Mesodermal cell (in vitro differentiated cells): ENCODE data around the gene TTC3.

ENCODE experiments used
- H3K27ac ChIP-seq: 2 replicates; pipeline ENCODE4 v1.7.0; 2013; ENCODE audit warnings: mild to moderate bottlenecking, low read depth, low read length, moderate library complexity; ENCODE audit not compliant: severe bottlenecking
- H3K36me3 ChIP-seq: 2 replicates; pipeline ENCODE4 v1.7.1; 2013; ENCODE audit warnings: mild to moderate bottlenecking, low read length, moderate library complexity; ENCODE audit not compliant: control insufficient read depth, insufficient read depth
- H3K4me1 ChIP-seq: one replicate; pipeline ENCODE4 v1.7.1; 2013; ENCODE audit warnings: mild to moderate bottlenecking, low read length; ENCODE audit not compliant: insufficient read depth, control insufficient read depth, poor library complexity, severe bottlenecking
- H3K4me3 ChIP-seq: 2 replicates; pipeline ENCODE4 v1.7.0; 2013; ENCODE audit warnings: low read length, control low read depth, mild to moderate bottlenecking; ENCODE audit not compliant: insufficient read depth, poor library complexity, severe bottlenecking; ENCODE audit errors: extremely low read depth
- H3K9me3 ChIP-seq: 2 replicates; pipeline ENCODE4 v1.7.1; 2013; ENCODE audit warnings: mild to moderate bottlenecking, low read length, moderate library complexity; ENCODE audit not compliant: control insufficient read depth
- WGBS, 2 experiments: methylation state at CpG; one replicate each; pipeline ENCODE4 v1.1.5; 2013; ENCODE audit warnings: missing lambda C conversion rate in 2 of 2; ENCODE audit not compliant: insufficient coverage in 2 of 2; 5-methylcytosine and 5-hydroxymethylcytosine counted together

The TTC3 gene

DNA sequence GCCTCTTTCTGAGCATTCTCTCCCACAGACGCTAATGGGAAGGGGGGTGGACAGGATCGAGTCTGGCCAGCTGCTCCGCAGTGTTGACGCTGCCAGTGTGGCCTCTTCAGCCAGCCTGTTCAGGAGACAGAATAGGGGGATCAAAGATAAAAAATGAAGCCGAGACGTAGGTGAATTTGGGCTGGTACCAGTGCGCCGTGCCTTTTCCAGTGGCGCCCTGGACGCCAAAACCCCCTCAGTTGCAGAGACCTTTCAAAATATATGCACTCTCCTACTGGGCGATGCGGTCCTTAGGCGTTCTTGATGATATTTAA lies 1.1 kb downstream of the TTC3 start:
- WGBS, 2 experiments, result 0 to 4% methylated on average over 4 to 9 of the region's 13 CpGs
- Histone ChIP-seq H3K4me3 (peak overlapping the region; percentile 93), H3K36me3 (no peaks in the 10 kb centered on the region), H3K9me3 (no peaks in the 10 kb centered on the region), H3K4me1 (peaks cover 5% of the 10 kb centered on the region), H3K27ac (peak overlapping the region; percentile 97)

DNA sequence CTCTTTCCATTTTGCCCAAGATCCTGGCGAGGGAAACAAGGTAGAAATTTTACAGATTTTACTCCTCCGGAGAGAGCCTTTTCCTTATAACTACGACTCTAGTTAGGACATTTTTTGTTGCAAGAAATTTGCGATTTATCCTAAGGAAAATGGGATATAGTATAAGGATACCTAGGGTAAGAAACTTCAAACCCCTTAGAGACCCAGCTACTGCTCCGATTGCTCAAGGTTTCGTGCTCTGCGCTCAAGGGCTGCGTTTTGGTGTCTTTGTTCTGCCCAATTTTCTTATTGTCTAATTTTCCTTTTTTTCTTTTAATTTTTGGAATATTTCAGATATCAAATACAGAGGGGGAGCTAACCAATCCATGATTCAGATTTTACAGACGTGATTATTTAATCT lies 1.5 kb downstream of the TTC3 start:
- Histone ChIP-seq H3K4me1 (peaks cover 5% of the 10 kb centered on the region), H3K36me3 (no peaks in the 10 kb centered on the region), H3K4me3 (peak overlapping the region; percentile 93), H3K27ac (no peak overlapping the region), H3K9me3 (no peaks in the 10 kb centered on the region)
- WGBS, 2 experiments, result no CpG with 5 or more reads among the region's 9 CpGs

DNA sequence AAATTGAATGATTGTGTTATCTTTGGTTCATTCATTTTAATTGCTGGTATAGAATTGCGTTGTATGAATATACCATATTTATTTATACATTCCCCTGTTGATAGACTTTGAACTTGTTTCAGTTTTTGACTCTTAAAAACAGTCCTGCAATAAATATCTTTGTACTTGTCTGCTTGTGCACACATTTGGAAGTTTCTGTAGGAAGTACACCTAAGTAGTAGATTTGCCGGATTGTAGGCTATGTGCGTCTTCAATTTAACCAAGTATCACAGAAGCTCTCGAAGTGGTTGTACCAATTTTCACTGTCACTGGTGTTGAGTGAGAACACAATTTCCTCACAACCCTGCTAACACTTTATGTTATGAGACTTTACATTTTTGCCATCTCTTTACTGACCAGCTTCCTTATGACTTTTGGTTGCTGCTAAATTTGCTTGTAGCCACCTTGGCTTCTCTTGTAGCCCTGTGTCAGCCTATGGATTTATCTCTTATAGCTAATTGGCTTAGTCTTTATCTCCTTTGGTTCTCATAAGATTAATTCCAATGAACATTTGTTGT lies 2.2 kb downstream of the TTC3 start:
- H3K27ac ChIP-seq, result no peak overlapping the region
- no peak overlapping the region for H3K4me3 ChIP-seq
- H3K9me3 ChIP-seq, result no peaks in the 10 kb centered on the region
- no peaks in the 10 kb centered on the region for H3K36me3 ChIP-seq
- WGBS, 2 experiments, result 83 to 88% methylated on average over 1 to 3 of the region's 4 CpGs
- peaks cover 5% of the 10 kb centered on the region for H3K4me1 ChIP-seq

DNA sequence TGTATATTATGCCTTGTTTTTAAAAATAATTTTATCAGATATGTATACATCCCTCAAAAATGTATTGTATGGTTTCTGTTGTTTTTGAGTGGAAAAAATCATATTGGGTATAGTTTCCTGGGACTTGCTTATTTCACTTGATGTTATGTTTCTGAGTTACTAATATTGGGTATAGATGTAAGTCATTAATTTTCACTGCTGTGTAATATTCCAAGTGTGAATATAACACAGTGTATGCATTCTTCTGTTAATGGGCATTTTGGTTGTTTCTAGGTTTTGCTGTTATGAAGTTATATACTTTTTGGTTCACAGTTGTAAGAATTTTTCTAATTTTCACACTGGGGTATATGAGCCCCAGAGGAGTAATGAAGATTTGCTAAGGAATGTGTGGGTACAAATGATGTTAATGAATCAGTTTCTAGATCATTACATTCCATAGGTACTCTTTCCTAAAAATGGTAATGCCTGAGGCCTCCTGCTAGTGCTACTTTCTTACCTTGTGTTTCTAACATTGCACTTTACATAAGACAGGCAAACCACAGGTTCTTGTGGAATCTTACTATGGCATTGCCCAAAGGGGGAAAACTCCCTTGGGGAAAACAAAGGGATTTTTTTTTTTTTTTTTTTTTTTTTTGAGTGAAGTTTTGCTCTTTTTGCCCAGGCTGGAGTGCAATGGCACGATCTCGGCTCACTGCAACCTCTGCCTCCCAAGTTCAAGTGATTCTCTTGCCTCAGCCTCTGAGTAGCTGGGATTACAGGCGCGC lies 3.2 kb downstream of the TTC3 start:
- WGBS, 2 experiments, result 93 to 100% methylated on average over 2 to 4 of the region's 4 CpGs
- Histone ChIP-seq H3K36me3 (no peaks in the 10 kb centered on the region), H3K4me1 (peaks cover 4% of the 10 kb centered on the region), H3K27ac (no peak overlapping the region), H3K4me3 (no peak overlapping the region), H3K9me3 (no peaks in the 10 kb centered on the region)

DNA sequence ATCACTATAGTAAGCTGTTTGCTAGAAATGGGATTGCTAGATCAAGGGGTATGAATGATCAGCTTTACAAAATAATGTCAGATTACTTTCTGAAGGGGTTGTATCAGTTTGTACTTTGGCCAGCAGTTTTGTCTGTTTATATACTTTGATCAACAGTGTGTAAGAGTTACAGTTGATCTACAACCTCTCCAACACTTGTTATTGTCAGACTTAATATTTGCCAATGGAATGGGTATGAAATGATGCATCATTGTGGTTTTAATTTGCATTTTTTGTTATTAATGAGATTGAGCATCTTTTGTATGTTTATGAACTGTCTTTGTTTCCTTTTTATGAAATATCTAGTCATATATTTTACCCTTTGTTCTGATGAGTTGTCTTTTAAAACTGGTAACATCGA lies 4.3 kb downstream of the TTC3 start:
- H3K27ac ChIP-seq, result no peak overlapping the region
- H3K4me3 ChIP-seq, result no peak overlapping the region
- no peaks in the 10 kb centered on the region for H3K9me3 ChIP-seq
- H3K4me1 ChIP-seq, result no peaks in the 10 kb centered on the region
- H3K36me3 ChIP-seq, result no peaks in the 10 kb centered on the region
- WGBS, 2 experiments, result no CpG with 5 or more reads among the region's 1 CpG

DNA sequence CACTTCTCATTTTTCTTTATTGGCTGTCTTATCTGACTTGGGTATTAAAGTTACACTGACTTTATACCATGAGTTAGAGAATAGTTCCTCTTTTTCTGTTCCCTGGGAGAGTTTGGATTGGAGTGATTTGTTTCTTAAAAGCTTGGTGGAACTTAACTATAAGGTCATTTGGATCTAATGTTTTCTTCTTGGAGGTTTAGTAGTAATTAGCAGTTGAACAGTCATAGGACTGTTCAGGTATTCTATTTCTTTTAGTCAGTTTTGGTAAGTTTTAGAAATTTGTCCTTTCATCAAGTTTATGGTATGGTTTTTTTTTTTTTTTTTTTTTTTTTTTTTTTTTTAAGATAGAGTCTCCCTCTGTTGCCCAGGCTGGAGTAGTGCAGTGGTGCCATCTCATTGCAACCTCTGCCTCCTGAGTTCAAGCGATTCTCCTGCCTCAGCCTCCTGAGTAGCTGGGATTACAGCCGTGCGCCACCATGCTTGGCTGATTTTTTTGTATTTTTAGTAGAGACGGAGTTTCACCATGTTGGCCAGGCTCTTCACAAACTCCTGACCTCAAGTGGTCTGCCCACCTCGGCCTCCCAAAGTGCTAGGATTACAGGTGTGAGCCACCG lies 6.3 kb downstream of the TTC3 start:
- no peaks in the 10 kb centered on the region for H3K4me1 ChIP-seq
- H3K4me3 ChIP-seq, result no peak overlapping the region
- peaks cover 5% of the 10 kb centered on the region for H3K36me3 ChIP-seq
- H3K27ac ChIP-seq, result no peak overlapping the region
- 50 to 100% methylated on average over 1 to 2 of the region's 6 CpGs for WGBS, 2 experiments
- H3K9me3 ChIP-seq, result no peaks in the 10 kb centered on the region

DNA sequence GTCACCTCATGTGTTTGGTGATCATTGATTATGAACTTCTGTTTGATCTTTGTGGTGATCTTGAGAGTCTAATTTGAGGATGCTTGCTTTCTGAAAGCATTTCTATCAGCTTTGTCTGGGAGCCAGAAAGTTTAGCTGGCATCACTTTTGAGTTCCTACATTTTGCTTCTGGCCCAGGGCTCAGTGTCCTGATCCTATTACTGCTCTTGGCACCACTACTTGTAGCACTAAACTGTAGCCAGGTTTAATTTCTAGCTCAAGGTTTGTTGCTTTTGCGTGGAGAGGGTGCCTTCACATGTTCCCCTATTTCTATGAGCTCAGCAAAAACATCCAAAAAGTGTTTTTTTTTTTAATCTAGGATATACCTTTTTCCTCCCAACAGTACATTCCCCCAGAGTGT lies 9.3 kb downstream of the TTC3 start:
- Histone ChIP-seq H3K9me3 (no peaks in the 10 kb centered on the region), H3K4me3 (no peak overlapping the region), H3K4me1 (no peaks in the 10 kb centered on the region), H3K36me3 (peaks cover 12% of the 10 kb centered on the region), H3K27ac (no peak overlapping the region)
- 100% methylated on average over 1 of the region's 1 CpG; no CpG with 5 or more reads in 1 of the 2 experiments for WGBS, 2 experiments

DNA sequence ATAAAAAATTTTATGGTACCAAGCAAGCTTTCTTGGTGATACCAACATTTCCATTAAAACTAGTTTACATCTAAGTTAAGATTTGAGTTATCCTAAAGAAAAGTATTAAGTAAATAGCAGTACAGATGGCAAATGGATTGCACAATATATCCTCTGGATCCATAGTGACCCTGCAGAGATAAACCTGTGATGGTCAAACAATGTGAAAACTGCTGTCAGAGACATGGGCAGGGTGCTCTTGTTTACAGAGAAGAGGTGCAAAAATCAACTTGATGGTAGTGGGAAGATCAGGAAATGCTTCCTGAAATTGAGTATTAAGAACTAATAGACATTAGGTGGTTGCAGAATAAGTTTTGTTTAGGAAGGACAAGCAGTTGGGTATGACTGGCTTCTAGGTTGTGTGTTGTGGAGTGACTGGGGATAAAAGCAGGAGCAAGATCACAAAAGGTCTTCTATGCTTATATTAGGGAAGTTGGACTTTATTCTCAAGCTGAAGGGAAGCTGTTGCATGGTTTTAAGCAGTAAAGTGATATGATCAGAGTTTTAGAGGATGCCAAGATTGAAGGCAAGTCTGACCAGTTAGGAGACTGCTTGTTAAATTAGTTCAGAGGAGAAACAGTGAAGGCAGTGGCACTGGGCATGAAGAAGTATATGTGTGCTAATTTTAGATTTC lies 9.9 kb downstream of the TTC3 start:
- no peaks in the 10 kb centered on the region for H3K9me3 ChIP-seq

DNA sequence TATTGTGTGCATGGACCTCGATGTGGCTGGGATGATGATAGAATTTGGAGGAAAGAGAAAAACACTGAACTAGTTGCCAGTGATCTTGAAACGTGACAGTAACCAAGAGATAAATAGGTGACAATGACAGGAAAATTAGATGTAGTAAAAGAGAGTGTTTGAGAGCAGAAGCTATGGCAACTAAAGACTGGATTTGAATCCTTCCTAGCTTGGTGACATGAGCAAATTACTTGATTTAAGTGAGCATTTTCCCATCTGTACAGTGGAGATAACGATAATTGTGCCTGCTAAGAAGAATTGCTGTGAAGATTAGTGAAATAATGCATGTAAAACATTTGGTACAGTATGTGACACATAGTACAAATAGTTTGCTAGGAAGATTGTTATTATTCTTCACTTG lies 12.7 kb downstream of the TTC3 start:
- H3K4me3 ChIP-seq, result no peak overlapping the region
- WGBS, 2 experiments, result 79 to 96% methylated on average over 3 of the region's 3 CpGs
- no peak overlapping the region for H3K27ac ChIP-seq

More for the DNA sequence above, 9.9 kb downstream of the TTC3 start:
- Histone ChIP-seq H3K4me1 (no peaks in the 10 kb centered on the region), H3K27ac (no peak overlapping the region), H3K36me3 (peaks cover 12% of the 10 kb centered on the region), H3K4me3 (no peak overlapping the region)

DNA sequence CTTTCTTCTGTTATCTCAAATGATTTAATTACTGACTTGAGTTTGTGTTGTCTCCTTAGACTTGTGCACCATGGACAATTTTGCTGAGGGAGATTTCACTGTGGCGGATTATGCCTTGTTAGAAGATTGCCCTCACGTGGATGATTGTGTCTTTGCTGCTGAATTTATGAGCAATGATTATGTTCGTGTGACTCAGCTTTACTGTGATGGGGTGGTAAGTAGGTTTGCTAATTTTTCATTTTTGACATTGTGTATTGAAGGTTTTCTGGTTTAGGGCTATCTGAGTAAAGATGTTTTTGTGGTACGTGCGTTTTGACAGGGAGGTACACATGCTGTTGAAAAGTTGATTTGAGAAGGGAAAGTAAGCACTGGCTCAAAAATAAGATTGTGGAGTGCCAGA lies 14.1 kb downstream of the TTC3 start:
- Histone ChIP-seq H3K36me3 (peaks cover 33% of the 10 kb centered on the region), H3K4me1 (no peaks in the 10 kb centered on the region), H3K27ac (no peak overlapping the region), H3K4me3 (no peak overlapping the region), H3K9me3 (no peaks in the 10 kb centered on the region)
- WGBS, 2 experiments, result 94 to 95% methylated on average over 5 of the region's 5 CpGs

More for the DNA sequence above, 12.7 kb downstream of the TTC3 start:
- H3K9me3 ChIP-seq, result no peaks in the 10 kb centered on the region
- no peaks in the 10 kb centered on the region for H3K4me1 ChIP-seq
- H3K36me3 ChIP-seq, result peaks cover 30% of the 10 kb centered on the region
